PC-3 (cell line): ENCODE results near the gene GPBP1L1. TPM values are rescaled to one million over a fixed set of nuclear protein-coding genes. Genes with fewer than 3 reads are reported as not detected.

Source experiments
- ATAC-seq: fragments of 200-7000 bp; cut with Tn5 transposase; 2 replicates; pipeline ENCODE4 v1.9.1; 2020; ENCODE audit warnings: mild to moderate bottlenecking, moderate library complexity
- BruUV-seq: library from RNA; stranded (reverse); fragments of 400-500 nt; replicated peaks from 2 replicates; lab custom pipeline; 2021; lab: Mats Ljungman, UMichigan
- CTCF ChIA-PET: fragments of 300-600 bp; sonication (Branson Sonifier 250); formaldehyde crosslinking; loops from one replicate; lab custom pipeline; 2022; ENCODE audit warnings: antibody characterized with exemption; lab: Charles Lee
- POLR2A ChIA-PET: fragments of 300-600 bp; sonication (Branson Sonifier 250); formaldehyde crosslinking; loops from one replicate; lab custom pipeline; 2022; ENCODE audit warnings: antibody characterized with exemption; ENCODE audit not compliant: unreplicated experiment; lab: Charles Lee
- DNase-seq: peaks from one replicate; pipeline ENCODE4 v3.0.0-alpha.2; 2015
- H2AFZ ChIP-seq: fragments of 300-600 bp; sonication (generic); 2 replicates; pipeline ENCODE4 v1.6.0; 2016; ENCODE audit warnings: antibody characterized with exemption, low read length
- H3F3A ChIP-seq: fragments of 300-600 bp; sonication (generic); one replicate; pipeline ENCODE4 v1.6.0; 2017; ENCODE audit warnings: antibody characterized with exemption, low read length, control low read depth, mild to moderate bottlenecking; ENCODE audit not compliant: unreplicated experiment
- H3K27ac ChIP-seq: fragments of 300-600 bp; sonication (generic); 2 replicates; pipeline ENCODE4 v1.5.1; 2016; ENCODE audit warnings: mild to moderate bottlenecking, low read length
- H3K27me3 ChIP-seq: fragments of 300-600 bp; sonication (generic); 2 replicates; pipeline ENCODE4 v1.6.1; 2016; ENCODE audit warnings: low read length, mixed read lengths
- H3K36me3 ChIP-seq: fragments of 300-600 bp; sonication (generic); 2 replicates; pipeline ENCODE4 v1.6.1; 2016; ENCODE audit warnings: low read depth, mixed run types, low read length, mixed read lengths
- H3K4me1 ChIP-seq: fragments of 300-600 bp; sonication (generic); 2 replicates; pipeline ENCODE4 v1.5.1; 2016; ENCODE audit warnings: low read length; ENCODE audit not compliant: insufficient read depth
- H3K4me2 ChIP-seq: fragments of 300-600 bp; sonication (generic); 2 replicates; pipeline ENCODE4 v1.6.0; 2016; ENCODE audit warnings: low read length
- H3K4me3 ChIP-seq: fragments of 300-600 bp; sonication (generic); 2 replicates; pipeline ENCODE4 v1.5.1; 2016; ENCODE audit warnings: mild to moderate bottlenecking, low read length, mixed read lengths
- H3K79me2 ChIP-seq: fragments of 300-600 bp; sonication (generic); 2 replicates; pipeline ENCODE4 v1.6.1; 2017; ENCODE audit warnings: low read length, mixed read lengths
- H3K9ac ChIP-seq: fragments of 300-600 bp; sonication (generic); 2 replicates; pipeline ENCODE4 v1.6.0; 2016; ENCODE audit warnings: mild to moderate bottlenecking, low read length
- H3K9me2 ChIP-seq: fragments of 300-600 bp; sonication (generic); replicated peaks from 2 replicates; pipeline ENCODE4 v1.6.1; 2016; ENCODE audit warnings: mixed run types, low read length, mixed read lengths
- H3K9me3 ChIP-seq: fragments of 300-600 bp; sonication (generic); 2 replicates; pipeline ENCODE4 v1.6.1; 2016; ENCODE audit warnings: low read length, mixed read lengths
- H4K20me1 ChIP-seq: fragments of 300-600 bp; sonication (generic); 2 replicates; pipeline ENCODE4 v1.6.1; 2016; ENCODE audit warnings: low read length, mixed read lengths
- CTCF ChIP-seq: fragments of 300-600 bp; sonication (generic); conservative IDR thresholded peaks from 2 replicates; pipeline ENCODE4 v1.5.1; 2017; ENCODE audit warnings: antibody characterized with exemption, low read depth, mild to moderate bottlenecking, low read length
- EZH2 ChIP-seq: fragments of 300-600 bp; sonication (generic); IDR thresholded peaks from one replicate; pipeline ENCODE4 v1.6.1; 2017; ENCODE audit warnings: antibody characterized with exemption, mild to moderate bottlenecking, low read length; ENCODE audit not compliant: unreplicated experiment
- EZH2phosphoT487 ChIP-seq: fragments of 300-600 bp; sonication (generic); IDR thresholded peaks from 2 replicates; pipeline ENCODE4 v1.6.1; 2018; ENCODE audit warnings: mild to moderate bottlenecking, antibody characterized with exemption, low read length, borderline replicate concordance
- intact Hi-C: fragments of 100-400 bp; cut with micrococcal nuclease; formaldehyde crosslinking; loops from 2 replicates; pipeline ENCODE4 v1.9.0; 2023
- total RNA-seq: library from RNA; depleted of rRNA; stranded (reverse); fragments of >200 nt; gene quantifications from 2 replicates; pipeline ENCODE4 v1.2.3, GENCODE V29; 2014

The GPBP1L1 gene
- total RNA-seq, 1 experiment from 2014 or later, result 63.0 TPM

- ChIA-PET POLR2A (no interaction called here), CTCF (no interaction called here)
- H3K4me3 ChIP-seq, result no peak overlapping the region
- intact Hi-C loops, result no loop called here
- no peak overlapping the region for H3K9ac ChIP-seq
- DNase-seq (no peak), ATAC-seq (peak; percentile 4)
- TF ChIP-seq EZH2phosphoT487 (no peak), EZH2 (no peak), CTCF (no peak)
- no peak overlapping the region for H3K27ac ChIP-seq
- no peaks in the 10 kb centered on the region for H3K27me3 ChIP-seq
- peaks cover 6% of the 10 kb centered on the region for H3F3A ChIP-seq
- no peaks in the 10 kb centered on the region for H3K9me3 ChIP-seq
- H3K79me2 ChIP-seq, result no peaks in the 10 kb centered on the region
- no TSS peak for BruUV-seq
- H3K9me2 ChIP-seq, result no peaks in the 10 kb centered on the region
- no peak overlapping the region for H2AFZ ChIP-seq
- H3K4me1 ChIP-seq, result peaks cover 5% of the 10 kb centered on the region; the same call in 1 of the 2 replicates
- no peak overlapping the region for H3K4me2 ChIP-seq
- peaks cover 19% of the 10 kb centered on the region for H3K36me3 ChIP-seq
- H4K20me1 ChIP-seq, result 0 out of 2 replicates have a peak, but pooled peaks cover 3% of the 10 kb centered on the region
These were observed 64.9 kb downstream of the GPBP1L1 start for GRCh38 chr1:45621501-45621836.

GRCh38 chr1:45620588-45621500, 65.5 kb downstream of the GPBP1L1 start:
- H3K36me3 ChIP-seq, result peaks cover 25% of the 10 kb centered on the region
- H3K9me2 ChIP-seq, result no peaks in the 10 kb centered on the region
- no peaks in the 10 kb centered on the region for H3K27me3 ChIP-seq
- no peak overlapping the region for H3K4me3 ChIP-seq
- ATAC-seq, result no peak; the same call in 1 of the 2 replicates
- no peak overlapping the region for H3K4me2 ChIP-seq
- BruUV-seq, result no TSS peak
- peaks cover 6% of the 10 kb centered on the region for H3F3A ChIP-seq
- H3K79me2 ChIP-seq, result no peaks in the 10 kb centered on the region
- ChIA-PET POLR2A (interaction anchor here (0.5 kb wide), 1 partner anchor 227 kb away, joined by 5 read pairs; no protein-coding TSS in a partner anchor), CTCF (no interaction called here)
- no peak overlapping the region for H2AFZ ChIP-seq
- H3K9ac ChIP-seq, result no peak overlapping the region
- peaks cover 5% of the 10 kb centered on the region; the same call in 1 of the 2 replicates for H3K4me1 ChIP-seq
- intact Hi-C loops, result no loop called here
- no peak for DNase-seq
- H4K20me1 ChIP-seq, result 0 out of 2 replicates have a peak, but pooled peaks cover 3% of the 10 kb centered on the region
- H3K27ac ChIP-seq, result no peak overlapping the region
- H3K9me3 ChIP-seq, result no peaks in the 10 kb centered on the region
- TF ChIP-seq EZH2phosphoT487, result no peak
- TF ChIP-seq CTCF, result no peak
- no peak for TF ChIP-seq EZH2
